ENCODE results near the gene S1PR3.

- no peak for TF ChIP-seq CTCF (IDR thresholded peaks at IDR 0.05; ENCODE audit: low read depth, low read length, poor library complexity, severe bottlenecking)
- no peak for TF ChIP-seq EZH2phosphoT487 (IDR thresholded peaks at IDR 0.05; ENCODE audit: borderline replicate concordance, low read length)
Measured at GRCh38 chr9:89001917-89002540, 10.8 kb downstream of the S1PR3 start.
